PC-9 (cell line): ENCODE measurements around the gene DUSP6. TPM values are rescaled to one million over a fixed set of nuclear protein-coding genes. Genes with fewer than 3 reads are reported as not detected.

ENCODE experiments used
- BruUV-seq: library from RNA; stranded (reverse); fragments of 400-500 nt; replicated peaks from 2 replicates; lab custom pipeline; 2021; lab: Mats Ljungman, UMichigan
- CTCF ChIA-PET: fragments of 300-600 bp; sonication (Branson Sonifier 250); formaldehyde crosslinking; loops from one replicate; lab custom pipeline; 2022; ENCODE audit warnings: antibody characterized with exemption; lab: Charles Lee
- POLR2A ChIA-PET: fragments of 300-600 bp; sonication (Branson Sonifier 250); formaldehyde crosslinking; loops from one replicate; lab custom pipeline; 2022; ENCODE audit warnings: antibody characterized with exemption; ENCODE audit not compliant: unreplicated experiment; lab: Charles Lee
- DNase-seq, 2 experiments: peaks; one replicate each; pipeline versions ENCODE4 v3.0.0 to v3.0.0-alpha.2; 2015 to 2022; ENCODE audit warnings: mixed read lengths in 1 of 2
- H2AFZ ChIP-seq: fragments of 200-600 bp; sonication (generic); 2 replicates; pipeline ENCODE4 v1.8.1; 2017; ENCODE audit warnings: antibody characterized with exemption
- H3F3A ChIP-seq: fragments of 200-600 bp; sonication (generic); 2 replicates; pipeline ENCODE4 v1.8.1; 2017; ENCODE audit warnings: antibody characterized with exemption, mild to moderate bottlenecking, low read depth; ENCODE audit not compliant: insufficient read depth
- H3K27ac ChIP-seq: fragments of 200-600 bp; sonication (generic); 2 replicates; pipeline ENCODE4 v1.6.1; 2016; ENCODE audit warnings: mixed run types
- H3K27me3 ChIP-seq: fragments of 200-600 bp; sonication (generic); 2 replicates; pipeline ENCODE4 v1.6.1; 2016; ENCODE audit warnings: low read depth, mixed run types; ENCODE audit not compliant: insufficient read depth
- H3K36me3 ChIP-seq: fragments of 200-600 bp; sonication (generic); 2 replicates; pipeline ENCODE4 v1.6.1; 2016; ENCODE audit warnings: low read depth, mixed run types
- H3K4me1 ChIP-seq: fragments of 200-600 bp; sonication (generic); replicated peaks from 2 replicates; pipeline ENCODE4 v1.6.1; 2016; ENCODE audit warnings: mixed run types; ENCODE audit not compliant: insufficient read depth
- H3K4me2 ChIP-seq: fragments of 200-600 bp; sonication (generic); 2 replicates; pipeline ENCODE4 v1.6.1; 2017; ENCODE audit warnings: mixed run types
- H3K4me3 ChIP-seq: fragments of 200-600 bp; sonication (generic); 2 replicates; pipeline ENCODE4 v1.6.1; 2016; ENCODE audit warnings: mixed run types
- H3K79me2 ChIP-seq: fragments of 200-600 bp; sonication (generic); 2 replicates; pipeline ENCODE4 v1.6.1; 2017; ENCODE audit warnings: low read depth, mixed run types
- H3K9me2 ChIP-seq: fragments of 200-600 bp; sonication (generic); 2 replicates; pipeline ENCODE4 v1.8.1; 2017; ENCODE audit warnings: mild to moderate bottlenecking; ENCODE audit not compliant: insufficient read depth
- H3K9me3 ChIP-seq: fragments of 200-600 bp; sonication (generic); 2 replicates; pipeline ENCODE4 v1.8.1; 2016; ENCODE audit warnings: low read depth; ENCODE audit not compliant: insufficient read depth
- H4K20me1 ChIP-seq: fragments of 200-600 bp; sonication (generic); 2 replicates; pipeline ENCODE4 v1.8.1; 2017; ENCODE audit not compliant: insufficient read depth
- EZH2 ChIP-seq: fragments of 200-600 bp; sonication (generic); IDR thresholded peaks from 2 replicates; pipeline ENCODE4 v1.8.0; 2017; ENCODE audit warnings: antibody characterized with exemption, low read depth
- intact Hi-C: fragments of 100-400 bp; cut with micrococcal nuclease; formaldehyde crosslinking; loops from one replicate; pipeline ENCODE4 v1.10.0; 2022; ENCODE audit not compliant: unreplicated experiment
- total RNA-seq: library from RNA; stranded (reverse); gene quantifications from 2 replicates; pipeline ENCODE4 v1.2.3, GENCODE V29; 2021
- TF ChIP-seq, protein P1 (sequence below): fragments of 200-600 bp; sonication (generic); conservative IDR thresholded peaks from 2 replicates; pipeline ENCODE4 v1.6.1; 2017; ENCODE audit warnings: mixed run types, antibody characterized with exemption, mild to moderate bottlenecking, moderate library complexity

Gene DUSP6
- total RNA-seq, 1 experiment from 2014 or later = 14.1 TPM

DNA sequence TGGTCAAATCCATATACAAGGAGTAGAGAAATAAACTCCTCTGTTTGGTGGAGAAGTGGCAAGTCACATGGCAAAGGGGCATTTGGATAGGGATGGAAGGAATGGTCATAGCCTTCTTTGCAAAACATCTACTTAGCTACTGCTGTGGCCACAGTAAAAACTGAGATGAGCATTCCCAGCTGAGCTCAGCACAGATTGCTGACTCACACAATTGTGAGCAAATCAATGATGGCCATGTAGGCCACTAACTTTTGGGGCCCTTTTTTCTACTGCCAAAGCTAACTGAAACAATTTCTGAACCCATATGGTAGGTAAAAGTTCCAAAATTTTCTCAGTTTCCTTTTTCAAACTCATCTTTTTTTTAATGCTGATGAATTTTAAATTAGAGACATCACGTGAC lies 31.6 kb downstream of the DUSP6 start:
- no peaks in the 10 kb centered on the region for H3K36me3 ChIP-seq
- H4K20me1 ChIP-seq = no peaks in the 10 kb centered on the region
- H3K4me1 ChIP-seq = no peaks in the 10 kb centered on the region
- no peaks in the 10 kb centered on the region for H3F3A ChIP-seq
- H3K9me2 ChIP-seq = no peaks in the 10 kb centered on the region
- POLR2A ChIA-PET = no interaction called here
- no peak overlapping the region for H3K4me3 ChIP-seq
- no peak overlapping the region for H2AFZ ChIP-seq
- intact Hi-C loops = no loop called here
- H3K27me3 ChIP-seq = no peaks in the 10 kb centered on the region
- DNase-seq = no peak
- BruUV-seq = no TSS peak
- no peak overlapping the region for H3K4me2 ChIP-seq
- CTCF ChIA-PET = no interaction called here
- H3K79me2 ChIP-seq = no peaks in the 10 kb centered on the region
- no peaks in the 10 kb centered on the region for H3K9me3 ChIP-seq
- TF ChIP-seq, protein P1, sequence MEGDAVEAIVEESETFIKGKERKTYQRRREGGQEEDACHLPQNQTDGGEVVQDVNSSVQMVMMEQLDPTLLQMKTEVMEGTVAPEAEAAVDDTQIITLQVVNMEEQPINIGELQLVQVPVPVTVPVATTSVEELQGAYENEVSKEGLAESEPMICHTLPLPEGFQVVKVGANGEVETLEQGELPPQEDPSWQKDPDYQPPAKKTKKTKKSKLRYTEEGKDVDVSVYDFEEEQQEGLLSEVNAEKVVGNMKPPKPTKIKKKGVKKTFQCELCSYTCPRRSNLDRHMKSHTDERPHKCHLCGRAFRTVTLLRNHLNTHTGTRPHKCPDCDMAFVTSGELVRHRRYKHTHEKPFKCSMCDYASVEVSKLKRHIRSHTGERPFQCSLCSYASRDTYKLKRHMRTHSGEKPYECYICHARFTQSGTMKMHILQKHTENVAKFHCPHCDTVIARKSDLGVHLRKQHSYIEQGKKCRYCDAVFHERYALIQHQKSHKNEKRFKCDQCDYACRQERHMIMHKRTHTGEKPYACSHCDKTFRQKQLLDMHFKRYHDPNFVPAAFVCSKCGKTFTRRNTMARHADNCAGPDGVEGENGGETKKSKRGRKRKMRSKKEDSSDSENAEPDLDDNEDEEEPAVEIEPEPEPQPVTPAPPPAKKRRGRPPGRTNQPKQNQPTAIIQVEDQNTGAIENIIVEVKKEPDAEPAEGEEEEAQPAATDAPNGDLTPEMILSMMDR = no peak
- no peak for TF ChIP-seq EZH2
- no peak overlapping the region for H3K27ac ChIP-seq

DNA sequence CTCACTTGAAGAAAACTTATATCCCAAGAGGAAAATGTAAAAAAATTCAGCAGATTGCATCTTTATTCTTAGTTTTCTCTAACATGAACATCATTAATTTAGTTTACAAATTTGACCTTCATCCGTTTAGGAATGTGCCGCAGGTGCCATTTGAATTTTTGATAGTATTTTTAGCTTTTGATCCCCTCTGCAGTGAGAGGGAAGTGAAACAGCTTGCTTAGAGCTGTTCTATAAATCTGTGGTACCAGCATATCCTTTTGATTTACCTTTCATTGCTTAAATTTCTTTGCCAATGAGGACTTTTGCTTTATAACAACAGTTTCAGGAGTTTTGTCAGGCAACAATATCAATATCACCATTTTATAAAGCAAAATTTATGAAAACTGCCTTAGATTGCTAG lies 32.7 kb downstream of the DUSP6 start:
- intact Hi-C loops = no loop called here
- CTCF ChIA-PET = no interaction called here
- Histone ChIP-seq H3K36me3 (no peaks in the 10 kb centered on the region), H3K9me2 (no peaks in the 10 kb centered on the region), H3K79me2 (no peaks in the 10 kb centered on the region), H2AFZ (no peak overlapping the region), H3K27ac (no peak overlapping the region), H3K27me3 (no peaks in the 10 kb centered on the region), H3K4me3 (no peak overlapping the region), H3K4me2 (no peak overlapping the region), H3K4me1 (no peaks in the 10 kb centered on the region), H4K20me1 (no peaks in the 10 kb centered on the region), H3K9me3 (no peaks in the 10 kb centered on the region), H3F3A (no peaks in the 10 kb centered on the region)
- no peak for DNase-seq
- TF ChIP-seq EZH2 = no peak
- TF ChIP-seq, protein P1 = no peak
- BruUV-seq = no TSS peak
- POLR2A ChIA-PET = no interaction called here

DNA sequence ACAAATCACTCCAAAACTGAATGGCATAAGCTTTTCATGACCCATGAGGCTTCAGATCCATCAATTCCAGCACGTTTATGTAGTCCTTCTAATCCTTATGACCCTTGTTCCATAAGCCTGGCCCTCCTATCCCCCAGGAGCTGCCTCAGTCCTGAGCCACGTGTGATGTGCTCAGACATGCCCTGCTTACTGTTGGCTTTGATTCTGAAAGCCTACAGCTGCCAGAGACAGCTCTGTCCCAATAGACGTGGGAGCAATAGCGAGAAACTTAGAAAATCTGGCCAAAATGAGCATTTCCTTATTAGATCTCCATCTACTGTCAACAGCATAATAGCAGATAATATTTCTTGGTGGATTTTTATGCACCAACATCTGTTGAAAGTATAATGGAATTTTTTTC lies 33.2 kb downstream of the DUSP6 start:
- Histone ChIP-seq H3K9me3 (no peaks in the 10 kb centered on the region), H3K4me3 (no peak overlapping the region), H4K20me1 (no peaks in the 10 kb centered on the region), H3K4me2 (no peak overlapping the region), H3K9me2 (no peaks in the 10 kb centered on the region), H3K4me1 (no peaks in the 10 kb centered on the region), H3K79me2 (no peaks in the 10 kb centered on the region), H3K27ac (no peak overlapping the region), H3K36me3 (no peaks in the 10 kb centered on the region), H3K27me3 (no peaks in the 10 kb centered on the region), H2AFZ (no peak overlapping the region), H3F3A (no peaks in the 10 kb centered on the region)
- TF ChIP-seq EZH2 = no peak
- TF ChIP-seq, protein P1 = no peak
- no TSS peak for BruUV-seq
- ChIA-PET CTCF (no interaction called here), POLR2A (no interaction called here)
- intact Hi-C loops = no loop called here
- DNase-seq = no peak
